Activated CD8-positive, alpha-beta T cell treated with anti-CD3 and anti-CD28 coated beads for 36 hours (primary cell): ENCODE measurements around the gene ALDH8A1. TPM values are rescaled to one million over a fixed set of nuclear protein-coding genes. Genes with fewer than 3 reads are reported as not detected.

Experiments used
- ATAC-seq: fragments of 200-7000 bp; cut with Tn5 transposase; one replicate; pipeline ENCODE4 v1.10.0; 2021; ENCODE audit warnings: mild to moderate bottlenecking, moderate library complexity
- CTCF ChIA-PET: fragments of 350-600 bp; sonication (Branson Sonifier 250); formaldehyde crosslinking; loops from one replicate; lab custom pipeline; 2021; ENCODE audit warnings: antibody characterized with exemption; lab: Charles Lee
- POLR2A ChIA-PET: fragments of 350-600 bp; sonication (Branson Sonifier 250); formaldehyde crosslinking; loops from one replicate; lab custom pipeline; 2021; ENCODE audit warnings: antibody characterized with exemption; lab: Charles Lee
- DNase-seq: peaks from one replicate; pipeline ENCODE4 v3.0.0-alpha.2; 2020
- H3K27ac Mint-ChIP-seq: one replicate; pipeline ENCODE4 v1.8.0; 2021; ENCODE audit warnings: mild to moderate bottlenecking, mixed read lengths
- H3K27me3 Mint-ChIP-seq: one replicate; pipeline ENCODE4 v1.8.0; 2021; ENCODE audit warnings: mixed read lengths
- H3K36me3 Mint-ChIP-seq: one replicate; pipeline ENCODE4 v1.8.0; 2021; ENCODE audit warnings: low read depth, mixed read lengths
- H3K4me1 Mint-ChIP-seq: one replicate; pipeline ENCODE4 v1.8.0; 2021; ENCODE audit warnings: low read depth, mixed read lengths
- H3K4me3 Mint-ChIP-seq: one replicate; pipeline ENCODE4 v1.8.0; 2021; ENCODE audit warnings: mild to moderate bottlenecking, moderate library complexity, mixed read lengths
- H3K9me3 Mint-ChIP-seq: one replicate; pipeline ENCODE4 v1.8.0; 2021; ENCODE audit warnings: mixed read lengths
- CTCF ChIP-seq: fragments of 200-600 bp; IDR thresholded peaks from one replicate; pipeline ENCODE4 v1.8.0; 2022; ENCODE audit warnings: antibody characterized with exemption, mild to moderate bottlenecking
- intact Hi-C: fragments of 100-400 bp; cut with micrococcal nuclease; formaldehyde crosslinking; loops from one replicate; pipeline ENCODE4 v1.10.0; 2022
- total RNA-seq, 2 experiments: library from RNA; stranded (reverse); gene quantifications; one replicate each; pipeline ENCODE4 v1.2.3, GENCODE V29; 2021

The ALDH8A1 gene
- total RNA-seq, 2 experiments from 2014 or later = 1.2 to 1.6 TPM

- no peak overlapping the region for H3K4me3 Mint-ChIP-seq
- DNase-seq (no peak), ATAC-seq (no peak)
- ChIA-PET CTCF (no interaction called here), POLR2A (no interaction called here)
- peaks cover 6% of the 10 kb centered on the region for H3K9me3 Mint-ChIP-seq
- H3K27me3 Mint-ChIP-seq = peaks cover 1% of the 10 kb centered on the region
- no peak for TF ChIP-seq CTCF
- intact Hi-C loops = no loop called here
- no peaks in the 10 kb centered on the region for H3K36me3 Mint-ChIP-seq
- H3K27ac Mint-ChIP-seq = no peak overlapping the region
- no peaks in the 10 kb centered on the region for H3K4me1 Mint-ChIP-seq
Measured at GRCh38 chr6:134892362-134892761, 57.5 kb downstream of the ALDH8A1 start.

GRCh38 chr6:134891633-134892032 is 58.3 kb downstream of the ALDH8A1 start:
- Mint-ChIP-seq H3K4me3 (no peak overlapping the region), H3K27ac (no peak overlapping the region), H3K9me3 (peaks cover 6% of the 10 kb centered on the region), H3K4me1 (no peaks in the 10 kb centered on the region), H3K36me3 (no peaks in the 10 kb centered on the region), H3K27me3 (peaks cover 1% of the 10 kb centered on the region)
- ATAC-seq (no peak), DNase-seq (no peak)
- intact Hi-C loops = no loop called here
- TF ChIP-seq CTCF = no peak
- ChIA-PET POLR2A (no interaction called here), CTCF (no interaction called here)

- ATAC-seq (no peak), DNase-seq (no peak)
- ChIA-PET CTCF (interaction anchor here (0.8 kb wide), 2 partner anchors 13 to 731 kb away, joined by 3 read pairs; no protein-coding TSS in a partner anchor), POLR2A (no interaction called here)
- Mint-ChIP-seq H3K4me1 (no peaks in the 10 kb centered on the region), H3K36me3 (no peaks in the 10 kb centered on the region), H3K9me3 (peaks cover 6% of the 10 kb centered on the region), H3K27me3 (peaks cover 1% of the 10 kb centered on the region), H3K27ac (no peak overlapping the region), H3K4me3 (no peak overlapping the region)
- no peak for TF ChIP-seq CTCF
- intact Hi-C loops = no loop called here
Measured at GRCh38 chr6:134888316-134888715, 61.6 kb downstream of the ALDH8A1 start.

- ATAC-seq = no peak
- Mint-ChIP-seq H3K36me3 (no peaks in the 10 kb centered on the region), H3K27ac (no peak overlapping the region), H3K4me1 (no peaks in the 10 kb centered on the region), H3K9me3 (no peaks in the 10 kb centered on the region), H3K4me3 (no peak overlapping the region), H3K27me3 (peaks cover 2% of the 10 kb centered on the region)
- no peak for TF ChIP-seq CTCF
- ChIA-PET POLR2A (no interaction called here), CTCF (interaction anchor here (0.7 to 3.6 kb wide), 2 partner anchors 55 to 230 kb away, joined by 3 to 26 read pairs; no protein-coding TSS in a partner anchor)
- intact Hi-C loops = no loop called here
- DNase-seq = no peak
Measured at GRCh38 chr6:134884752-134885151, 65.1 kb downstream of the ALDH8A1 start.

- Mint-ChIP-seq H3K4me3 (no peak overlapping the region), H3K9me3 (no peaks in the 10 kb centered on the region), H3K36me3 (no peaks in the 10 kb centered on the region), H3K27me3 (peaks cover 2% of the 10 kb centered on the region), H3K27ac (no peak overlapping the region), H3K4me1 (no peaks in the 10 kb centered on the region)
- TF ChIP-seq CTCF = no peak
- ChIA-PET CTCF (interaction anchor here (0.7 to 3.6 kb wide), 14 partner anchors 15 to 879 kb away, joined by 3 to 26 read pairs (median 4); no protein-coding TSS in a partner anchor), POLR2A (interaction anchor here (0.5 kb wide), 1 partner anchor 56 kb away, joined by 3 read pairs; no protein-coding TSS in a partner anchor)
- intact Hi-C loops = no loop called here
- no peak for DNase-seq
- no peak for ATAC-seq
Measured at GRCh38 chr6:134883314-134883713, 66.6 kb downstream of the ALDH8A1 start.
